Measurements from ENCODE around the gene STX3.
"Not testable (repeated sequence)": the region's sequence is repeated elsewhere in the genome, so short reads cannot be mapped to it uniquely, and the experiment has no call there.

The STX3 gene

GRCh38 chr11:59758401-59759037, 3.3 kb downstream of the STX3 start:
- no peak for DNase-seq (ENCODE audit: low read depth)

- DNase-seq (ENCODE audit: low read depth), result no peak
These were observed 4.7 kb downstream of the STX3 start for GRCh38 chr11:59759900-59760299.

- DNase-seq (ENCODE audit: low read depth), result no peak
These were observed 5.6 kb downstream of the STX3 start for GRCh38 chr11:59760771-59761170.

GRCh38 chr11:59761993-59762392, 6.8 kb downstream of the STX3 start:
- DNase-seq (ENCODE audit: low read depth), result no peak

GRCh38 chr11:59765068-59765735, 10.0 kb downstream of the STX3 start:
- no peak for DNase-seq (ENCODE audit: low read depth)

- DNase-seq (ENCODE audit: low read depth), result no peak
These were observed 11.5 kb downstream of the STX3 start for GRCh38 chr11:59766542-59767224.

GRCh38 chr11:59767225-59767611, 12.0 kb downstream of the STX3 start:
- no peak for DNase-seq (ENCODE audit: low read depth)

- no peak for DNase-seq (ENCODE audit: low read depth)
These were observed 13.9 kb downstream of the STX3 start for GRCh38 chr11:59769111-59769510.

- DNase-seq (ENCODE audit: low read depth), result no peak
These were observed 14.7 kb downstream of the STX3 start for GRCh38 chr11:59769828-59770227.

GRCh38 chr11:59770319-59770718, 15.1 kb downstream of the STX3 start:
- DNase-seq (ENCODE audit: low read depth), result no peak

GRCh38 chr11:59770869-59771268, 15.7 kb downstream of the STX3 start:
- no peak for DNase-seq (ENCODE audit: low read depth)

GRCh38 chr11:59771605-59772004, 16.4 kb downstream of the STX3 start:
- DNase-seq (ENCODE audit: low read depth), result no peak

- DNase-seq (ENCODE audit: low read depth), result no peak
These were observed 17.9 kb downstream of the STX3 start for GRCh38 chr11:59773083-59773440.

- no peak for DNase-seq (ENCODE audit: low read depth)
These were observed 21.3 kb downstream of the STX3 start for GRCh38 chr11:59776210-59777066.

- DNase-seq (ENCODE audit: low read depth), result no peak
These were observed 21.9 kb downstream of the STX3 start for GRCh38 chr11:59777104-59777503.

- no peak for DNase-seq (ENCODE audit: low read depth)
These were observed 22.9 kb downstream of the STX3 start for GRCh38 chr11:59778122-59778521.

GRCh38 chr11:59779487-59779886, 24.3 kb downstream of the STX3 start:
- DNase-seq (ENCODE audit: low read depth), result no peak

- DNase-seq (ENCODE audit: low read depth), result no peak
These were observed 26.9 kb downstream of the STX3 start for GRCh38 chr11:59782080-59782479.

GRCh38 chr11:59783632-59784090, 28.5 kb downstream of the STX3 start:
- no peak for DNase-seq (ENCODE audit: low read depth)

GRCh38 chr11:59784441-59784840, 29.3 kb downstream of the STX3 start:
- not testable (repeated sequence) for DNase-seq (ENCODE audit: low read depth)

- DNase-seq (ENCODE audit: low read depth), result no peak
These were observed 30.6 kb downstream of the STX3 start for GRCh38 chr11:59785818-59786217.

- DNase-seq (ENCODE audit: low read depth), result no peak
These were observed 32.0 kb downstream of the STX3 start for GRCh38 chr11:59787255-59787588.

GRCh38 chr11:59787816-59788215, 32.6 kb downstream of the STX3 start:
- no peak for DNase-seq (ENCODE audit: low read depth)

Data from activated T-cell treated with anti-CD3 and anti-CD28 coated beads for 1 hour (primary cell).